Upper lobe of left lung (tissue), 4 donors: ENCODE results near the gene TRIM59.

Experiments used
- POLR2A ChIP-seq, 4 donors: fragments of 450-650 bp; IDR thresholded peaks; one replicate each; pipeline ENCODE4 v1.5.1; 2016 to 2017; ENCODE audit warnings: antibody characterized with exemption in 4 of 4, mild to moderate bottlenecking in 2 of 4
- TF ChIP-seq, protein P1 (sequence below), 6 experiments: fragments of 450-650 bp in 4 of 6; fragments of 200-600 bp in 2 of 6; sonication (generic) in 2 of 6; IDR thresholded peaks; one replicate each; pipeline ENCODE4 v1.5.1; 2016 to 2019; ENCODE audit warnings: antibody characterized with exemption in 6 of 6

DNA sequence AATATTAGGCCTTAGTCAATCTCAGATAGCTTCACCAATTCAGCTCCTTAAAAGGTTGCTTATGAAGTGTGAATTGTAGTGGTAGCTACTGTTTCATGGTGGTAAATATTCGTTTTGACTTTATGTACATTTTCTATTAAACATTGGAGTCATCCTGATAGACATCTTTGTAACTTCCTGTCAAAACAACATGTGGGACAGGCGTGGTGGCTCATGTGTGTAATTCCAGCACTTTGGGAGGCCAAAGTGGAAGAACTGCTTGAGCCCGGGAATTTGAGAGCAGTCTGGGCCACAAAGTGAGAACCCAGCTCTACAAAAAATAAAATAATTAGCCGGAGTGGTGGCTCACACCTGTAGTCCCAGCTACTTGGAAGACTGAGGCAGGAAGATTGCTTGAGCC is 2.0 kb upstream of the TRIM59 start:
- TF ChIP-seq, protein P1, sequence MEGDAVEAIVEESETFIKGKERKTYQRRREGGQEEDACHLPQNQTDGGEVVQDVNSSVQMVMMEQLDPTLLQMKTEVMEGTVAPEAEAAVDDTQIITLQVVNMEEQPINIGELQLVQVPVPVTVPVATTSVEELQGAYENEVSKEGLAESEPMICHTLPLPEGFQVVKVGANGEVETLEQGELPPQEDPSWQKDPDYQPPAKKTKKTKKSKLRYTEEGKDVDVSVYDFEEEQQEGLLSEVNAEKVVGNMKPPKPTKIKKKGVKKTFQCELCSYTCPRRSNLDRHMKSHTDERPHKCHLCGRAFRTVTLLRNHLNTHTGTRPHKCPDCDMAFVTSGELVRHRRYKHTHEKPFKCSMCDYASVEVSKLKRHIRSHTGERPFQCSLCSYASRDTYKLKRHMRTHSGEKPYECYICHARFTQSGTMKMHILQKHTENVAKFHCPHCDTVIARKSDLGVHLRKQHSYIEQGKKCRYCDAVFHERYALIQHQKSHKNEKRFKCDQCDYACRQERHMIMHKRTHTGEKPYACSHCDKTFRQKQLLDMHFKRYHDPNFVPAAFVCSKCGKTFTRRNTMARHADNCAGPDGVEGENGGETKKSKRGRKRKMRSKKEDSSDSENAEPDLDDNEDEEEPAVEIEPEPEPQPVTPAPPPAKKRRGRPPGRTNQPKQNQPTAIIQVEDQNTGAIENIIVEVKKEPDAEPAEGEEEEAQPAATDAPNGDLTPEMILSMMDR (IDR thresholded peaks at IDR 0.05), result no peak
- no peak for TF ChIP-seq POLR2A (IDR thresholded peaks at IDR 0.05)
